Suppressor macrophage treated with lipopolysaccharide for 4 hours (primary cell): ENCODE measurements around the gene SMIM1.
A peak's percentile ranks its signal among the peaks of the same experiment; 100 is the strongest.

ENCODE experiments used
- DNase-seq: peaks from one replicate; pipeline ENCODE4 v3.0.0-alpha.2; 2020

Gene SMIM1

DNA sequence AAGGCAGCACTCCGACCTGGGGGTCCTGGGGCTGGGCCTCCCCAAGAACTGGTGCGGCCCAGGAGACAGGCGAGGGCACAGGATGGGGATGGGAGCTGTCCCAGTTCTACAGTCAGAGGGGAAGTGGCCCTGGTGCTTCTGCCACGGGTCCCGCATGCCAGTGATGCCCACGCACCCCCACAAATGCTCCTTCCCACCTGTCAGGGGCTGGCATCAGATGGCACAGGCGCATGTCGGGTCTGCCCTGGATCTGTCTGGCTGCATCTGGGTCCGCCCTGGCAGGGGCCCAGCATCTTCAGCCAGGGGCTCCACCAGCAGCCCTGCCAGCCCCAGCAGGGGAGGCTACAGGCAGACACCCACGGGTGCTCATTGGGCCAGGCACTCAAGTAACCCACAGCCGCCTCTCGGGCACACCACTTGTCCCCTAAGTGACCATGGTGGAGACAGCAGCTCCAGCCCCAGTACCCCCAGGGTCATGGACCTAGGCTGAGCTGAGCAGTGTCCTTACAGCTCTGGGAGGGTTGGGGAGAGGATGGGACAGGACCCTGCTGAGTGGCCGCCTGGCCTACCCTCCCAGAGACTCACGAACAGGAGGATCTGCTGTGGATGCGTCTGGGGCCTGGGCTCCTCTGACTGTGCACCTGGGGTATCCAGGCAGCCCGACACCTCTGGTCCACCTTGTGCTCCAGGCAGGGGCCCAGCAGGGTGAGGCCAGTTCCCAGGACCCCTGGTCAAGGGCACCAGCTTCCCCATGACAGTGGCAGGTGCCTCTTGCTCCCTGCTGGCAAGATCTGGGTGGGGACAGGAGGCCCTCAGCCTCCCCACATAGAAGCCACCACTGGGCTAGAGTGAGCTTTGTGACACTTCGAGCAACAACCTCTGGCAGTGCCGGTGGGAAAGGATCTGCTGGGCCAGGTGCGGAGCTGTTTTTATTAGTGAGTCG, 5.4 kb downstream of the SMIM1 start:
- DNase-seq, result no peak

DNA sequence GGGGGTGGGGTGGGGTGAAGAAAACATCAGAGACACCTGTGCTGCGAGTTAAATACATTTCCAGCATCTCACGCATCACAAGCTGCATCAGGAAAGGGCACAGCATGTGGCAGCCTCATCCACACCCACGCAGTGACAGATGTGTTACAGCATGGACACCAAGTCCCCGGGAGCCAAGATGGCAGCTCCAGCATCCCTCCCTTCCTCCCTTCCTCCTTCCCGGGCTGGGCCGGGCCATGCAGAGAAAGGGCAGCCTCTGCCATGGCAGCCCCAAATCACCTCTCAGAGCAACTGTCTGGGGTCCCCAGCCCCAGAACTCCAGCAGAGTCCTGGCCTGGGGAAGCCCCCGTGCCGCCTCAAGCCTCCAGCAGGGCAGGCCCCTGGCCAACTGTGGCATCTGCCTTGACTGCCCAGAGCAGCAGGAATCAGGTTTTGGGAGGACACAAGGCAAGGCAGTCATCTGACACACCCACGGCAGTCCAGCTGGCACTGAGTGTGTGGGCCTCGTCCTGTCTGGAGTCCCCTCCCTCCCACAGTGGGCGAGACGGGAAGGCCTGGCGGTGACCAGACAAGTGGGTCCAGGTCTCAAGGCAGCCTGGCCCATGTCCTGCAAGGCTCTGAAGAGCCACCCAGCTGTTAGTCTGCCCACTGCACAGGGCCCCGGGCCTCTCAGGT, 6.2 kb downstream of the SMIM1 start:
- no peak for DNase-seq

DNA sequence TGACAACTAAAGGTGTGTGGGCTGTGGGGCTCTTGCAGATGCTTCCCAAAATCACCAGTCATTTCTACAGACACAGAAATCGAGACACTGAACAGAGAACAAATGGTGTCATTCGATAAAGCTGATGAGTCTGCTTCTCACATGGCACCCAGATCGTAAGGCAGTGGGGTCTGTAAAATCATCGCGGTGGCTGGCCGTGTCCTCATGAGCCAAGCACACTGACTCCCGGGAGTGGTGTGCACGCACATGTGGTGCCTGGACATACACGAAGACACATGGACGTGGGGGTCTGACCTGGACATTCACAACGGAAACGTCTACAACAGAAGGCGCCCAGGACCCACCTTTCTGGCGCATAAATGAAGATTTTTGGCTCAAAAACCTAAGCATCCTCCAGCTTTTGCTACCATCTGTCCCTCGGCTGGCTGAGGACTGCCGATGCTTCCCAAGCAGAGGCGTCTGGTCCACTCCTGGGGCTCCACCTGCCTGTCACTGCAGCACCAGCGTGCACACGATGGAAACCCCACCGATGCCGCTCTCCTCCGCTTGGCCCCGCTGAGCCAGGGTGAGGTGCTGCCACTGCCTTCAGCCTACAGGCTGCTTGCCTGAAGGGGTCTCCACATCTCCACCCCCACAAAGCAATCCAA, 6.8 kb downstream of the SMIM1 start:
- no peak for DNase-seq

DNA sequence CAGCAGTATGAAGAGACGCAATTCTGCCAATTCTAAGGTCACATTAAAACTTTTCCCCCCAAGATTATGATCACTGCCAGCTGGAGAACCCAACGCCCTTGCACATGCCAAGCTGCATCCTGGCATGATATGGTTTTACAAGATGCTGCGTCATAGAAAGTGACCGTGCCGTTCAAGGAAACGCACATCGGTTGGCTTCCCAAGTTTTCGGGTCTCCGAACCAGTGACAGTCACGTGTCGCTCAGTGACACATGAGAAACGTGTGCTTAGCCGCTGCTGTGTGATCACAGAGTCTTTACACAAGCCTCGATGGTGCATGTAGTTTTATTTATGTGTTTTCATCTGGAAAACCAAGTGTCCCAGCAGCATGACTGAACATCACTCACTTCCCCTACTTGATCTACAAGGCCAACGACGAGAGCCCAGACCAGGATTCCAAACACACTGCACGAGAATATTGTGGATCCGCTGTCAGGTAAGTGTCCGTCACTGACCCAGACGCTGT, 7.4 kb downstream of the SMIM1 start:
- DNase-seq, result no peak

DNA sequence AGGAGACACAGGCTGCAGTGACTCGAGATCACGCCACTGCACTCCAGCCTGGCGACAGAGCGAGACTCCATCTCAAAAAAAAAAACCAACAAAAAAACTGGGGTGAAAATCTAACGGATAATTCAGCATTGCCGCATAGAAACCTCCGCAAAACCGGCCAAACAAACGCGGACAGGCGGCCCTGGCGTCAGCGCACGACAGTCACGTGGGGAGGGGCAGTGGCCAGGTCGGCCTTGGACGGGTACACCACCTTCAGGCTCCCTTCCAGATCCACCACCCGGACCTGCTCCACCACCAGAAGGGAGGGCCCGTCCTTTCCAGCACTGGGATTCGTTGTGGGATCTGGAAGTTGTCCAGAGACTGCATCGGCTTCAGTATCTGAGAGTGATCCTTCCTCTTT, 8.4 kb downstream of the SMIM1 start:
- no peak for DNase-seq

DNA sequence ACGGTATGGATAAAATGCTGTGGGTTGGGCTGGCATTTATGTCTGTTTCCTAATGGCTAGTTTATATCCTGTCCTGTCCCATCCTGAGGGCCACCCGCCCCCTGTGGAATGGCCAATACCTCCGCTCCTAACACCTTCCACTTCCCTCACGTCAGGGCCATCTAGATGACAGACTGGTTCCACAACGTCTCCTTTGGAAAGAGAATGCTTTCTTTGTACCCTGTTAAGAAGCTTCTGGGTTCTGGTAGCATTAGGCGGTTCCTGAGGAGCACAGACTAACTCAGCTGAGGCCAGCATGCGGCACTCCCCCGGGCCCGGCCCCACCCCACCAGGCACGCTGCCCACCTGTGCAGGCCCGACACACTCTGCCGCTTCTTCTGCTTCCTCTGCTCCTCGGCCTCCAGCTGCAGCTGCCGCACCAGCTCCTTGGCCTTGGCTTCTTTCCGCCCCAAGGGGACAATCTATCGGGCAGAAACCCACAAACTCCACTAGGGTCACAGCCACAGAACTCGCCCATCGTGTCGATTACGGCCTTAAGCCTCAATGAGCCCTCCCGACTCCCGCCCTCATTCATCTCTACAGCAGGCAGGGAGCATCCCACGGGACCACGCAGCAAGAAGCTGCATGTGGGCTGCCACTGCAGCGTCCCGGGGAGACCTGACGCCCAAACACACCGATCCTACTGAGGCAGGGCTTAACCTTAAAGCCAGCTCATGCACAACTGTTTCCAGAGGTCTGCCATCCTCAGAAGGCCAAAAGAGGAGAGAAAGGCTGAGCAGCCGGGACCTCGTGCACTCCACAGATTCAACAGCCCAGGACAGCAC, 11.3 kb downstream of the SMIM1 start:
- DNase-seq, result no peak

DNA sequence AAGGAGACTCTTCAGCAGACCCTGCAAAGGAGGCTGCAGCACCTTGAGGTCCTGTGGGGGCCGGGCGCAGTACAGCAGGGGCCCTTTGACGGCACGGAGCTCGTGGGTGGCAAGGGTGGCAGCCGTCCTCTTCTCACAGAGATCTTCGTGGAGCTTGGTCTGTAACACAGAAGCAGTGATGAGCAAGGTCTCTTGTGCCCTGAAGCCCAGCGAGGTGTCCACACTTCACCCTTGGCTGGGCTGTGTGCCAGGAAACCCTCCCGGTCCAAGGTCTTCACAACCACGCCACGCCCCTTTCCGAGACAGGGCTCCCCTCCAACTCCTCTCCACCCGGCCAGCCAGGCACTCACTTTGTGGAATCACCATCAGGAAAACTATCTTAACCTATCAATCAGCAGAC, 12.5 kb downstream of the SMIM1 start:
- DNase-seq, result no peak

DNA sequence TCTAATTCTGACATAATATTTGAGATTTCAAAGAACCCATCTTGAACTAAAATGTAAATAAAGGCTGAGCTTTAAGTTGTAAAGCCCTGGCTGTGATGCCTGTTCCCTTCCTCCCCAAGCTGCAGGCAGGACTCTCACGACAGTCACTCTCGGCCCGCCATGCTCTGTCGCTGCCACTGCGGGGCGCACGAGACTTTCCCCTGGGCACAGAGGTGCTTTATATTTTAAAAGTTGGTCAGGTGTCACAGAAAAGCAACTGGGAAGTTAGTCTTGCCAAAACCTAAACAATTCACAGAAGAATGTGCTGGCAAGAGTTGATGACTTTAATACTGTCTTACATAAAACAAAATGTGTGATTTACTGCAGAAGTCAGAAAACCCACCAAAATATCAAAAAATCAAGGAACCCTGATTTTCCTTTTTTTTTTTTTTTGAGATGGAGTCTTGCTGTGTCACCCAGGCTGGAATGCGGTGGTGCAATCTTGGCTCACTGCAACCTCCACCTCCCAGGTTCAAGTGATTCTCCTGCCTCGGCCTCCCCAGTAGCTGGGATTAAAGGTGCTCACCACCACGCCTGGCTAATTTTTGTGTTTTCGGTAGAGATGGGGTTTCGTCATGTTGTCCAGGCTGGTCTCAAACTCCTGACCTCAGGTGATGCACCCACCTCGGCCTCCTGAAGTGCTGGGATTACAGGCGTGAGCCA, 13.1 kb downstream of the SMIM1 start:
- no peak for DNase-seq

DNA sequence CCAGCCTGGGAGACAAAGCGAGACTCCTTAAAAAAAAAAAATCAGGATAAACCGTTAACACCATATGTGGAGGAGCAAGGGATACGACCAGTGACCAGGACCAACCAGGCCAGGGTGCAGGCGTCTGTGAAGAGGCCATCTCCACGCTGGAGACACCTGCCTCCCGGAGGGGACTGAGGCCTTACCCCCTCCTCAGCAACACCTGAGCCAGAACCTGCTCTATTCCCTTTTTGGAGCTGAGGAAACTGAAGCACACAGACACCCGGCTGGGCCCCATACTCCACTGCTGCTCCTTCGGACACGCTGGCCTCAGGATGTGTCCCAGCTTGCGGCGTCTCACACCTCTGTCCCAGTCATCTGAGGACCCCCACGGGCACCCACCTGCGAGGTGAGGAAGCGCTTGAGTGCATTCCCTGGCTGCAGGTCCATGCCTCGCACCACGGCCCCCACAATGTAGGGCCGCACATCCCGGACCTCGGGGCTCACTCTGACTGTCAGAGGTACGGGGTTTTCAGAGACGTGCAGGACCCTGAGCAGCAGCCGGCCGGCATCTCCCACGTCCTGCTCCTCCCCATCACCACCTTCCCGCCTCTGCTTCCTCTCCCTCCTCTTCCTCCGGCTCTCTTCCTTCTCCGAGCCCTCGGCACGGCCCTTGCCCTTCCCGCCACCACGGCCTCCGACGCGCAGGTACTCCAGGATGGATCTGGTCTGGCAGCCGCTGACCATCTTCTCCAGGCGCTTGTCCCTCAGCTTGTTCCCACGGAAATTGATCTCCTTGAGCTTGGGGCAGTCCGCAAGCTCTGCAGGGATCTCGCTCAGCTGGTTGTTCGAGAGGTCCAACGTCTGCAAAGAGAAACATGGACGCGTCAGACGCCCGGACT, 14.2 kb downstream of the SMIM1 start:
- no peak for DNase-seq

DNA sequence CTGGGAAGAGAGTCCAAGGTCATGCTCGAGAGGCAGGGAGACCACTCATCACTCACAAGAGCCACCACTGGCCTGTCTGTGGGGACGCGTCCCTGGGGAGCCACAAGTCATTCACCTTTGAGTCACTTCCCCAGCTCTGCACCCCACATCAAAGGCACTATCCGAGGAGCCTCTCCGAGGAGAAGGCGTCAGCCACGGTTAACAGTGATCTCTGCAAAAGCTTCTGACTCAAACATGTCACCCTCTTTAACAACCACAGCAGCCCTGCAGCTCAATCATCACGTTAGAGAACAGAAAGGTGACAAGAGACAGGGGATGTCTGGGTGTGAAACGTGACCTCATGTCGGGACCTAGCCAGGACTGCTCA, 14.8 kb downstream of the SMIM1 start:
- no peak for DNase-seq

DNA sequence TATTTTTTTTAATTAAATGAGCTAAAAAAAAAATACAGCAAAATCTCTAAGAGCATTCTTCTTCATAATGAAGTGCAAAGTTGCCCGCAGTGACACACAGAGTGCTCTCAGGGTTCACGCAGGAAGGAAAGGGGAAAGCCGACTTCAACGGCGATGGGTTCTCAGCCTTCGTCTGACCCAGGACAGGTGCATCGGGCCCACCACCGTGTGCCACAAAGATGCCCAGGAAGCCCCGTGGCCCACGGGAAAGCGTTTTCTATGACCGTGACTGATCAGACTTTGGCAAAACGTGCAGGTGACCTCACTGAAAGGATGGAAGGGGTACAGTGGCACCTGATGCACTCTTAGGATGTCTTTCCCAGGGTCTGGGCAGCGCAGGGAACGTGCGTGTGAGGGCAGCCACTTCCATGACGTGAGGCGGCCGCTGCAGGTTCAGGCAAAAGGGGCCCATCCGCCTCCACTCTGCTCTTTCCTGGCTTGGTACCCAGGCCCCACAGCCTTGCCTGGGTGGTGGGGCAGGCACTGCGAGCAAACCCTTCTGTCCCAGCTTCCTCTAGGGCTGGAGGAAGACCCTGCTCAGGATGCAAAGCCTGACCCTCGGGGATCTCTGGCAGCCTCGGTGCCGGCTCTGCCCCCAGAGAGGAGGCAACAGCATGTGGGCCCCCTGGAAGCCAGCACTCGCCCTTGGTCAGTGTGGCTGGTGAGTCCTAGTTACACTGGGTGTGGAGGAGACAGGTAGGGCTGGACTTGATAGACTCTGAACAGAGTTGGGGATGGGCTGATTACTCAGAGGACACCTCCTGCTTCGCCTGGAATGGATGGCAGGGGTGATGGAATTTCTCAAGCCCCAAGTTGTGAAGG, 15.4 kb downstream of the SMIM1 start:
- DNase-seq, result no peak

DNA sequence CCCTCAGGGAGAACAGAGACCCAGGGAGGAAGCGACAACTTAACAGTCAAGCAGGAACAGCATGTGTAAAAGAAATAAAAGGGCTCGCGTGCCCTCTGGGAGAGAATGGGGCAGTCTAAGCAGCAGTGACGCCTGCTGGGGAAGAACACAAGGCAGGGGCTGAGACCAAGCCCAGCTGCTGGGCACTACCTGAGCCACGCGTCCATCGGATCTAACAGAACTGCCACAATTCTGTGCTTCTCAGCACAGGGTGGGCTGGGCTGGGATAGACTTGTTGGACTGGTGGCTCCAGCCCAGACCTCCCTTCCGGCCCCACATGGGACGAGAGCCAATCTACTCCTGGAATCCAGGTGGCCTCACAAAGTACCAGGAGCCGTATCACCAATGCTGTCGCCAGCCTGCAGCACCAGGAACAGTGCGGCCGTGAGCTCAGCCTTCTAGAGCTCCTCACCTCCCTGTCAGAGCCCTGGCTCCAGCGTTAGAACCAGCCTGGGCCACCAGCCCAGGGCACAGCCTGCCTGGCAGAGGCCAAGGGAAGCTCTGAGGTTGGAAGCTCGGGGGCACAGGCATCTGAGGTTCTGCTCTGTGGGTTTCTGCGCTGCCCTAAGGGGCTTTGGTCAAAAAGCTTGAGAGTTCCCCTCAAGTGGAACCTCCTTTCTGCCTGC, 16.3 kb downstream of the SMIM1 start:
- DNase-seq, result no peak

DNA sequence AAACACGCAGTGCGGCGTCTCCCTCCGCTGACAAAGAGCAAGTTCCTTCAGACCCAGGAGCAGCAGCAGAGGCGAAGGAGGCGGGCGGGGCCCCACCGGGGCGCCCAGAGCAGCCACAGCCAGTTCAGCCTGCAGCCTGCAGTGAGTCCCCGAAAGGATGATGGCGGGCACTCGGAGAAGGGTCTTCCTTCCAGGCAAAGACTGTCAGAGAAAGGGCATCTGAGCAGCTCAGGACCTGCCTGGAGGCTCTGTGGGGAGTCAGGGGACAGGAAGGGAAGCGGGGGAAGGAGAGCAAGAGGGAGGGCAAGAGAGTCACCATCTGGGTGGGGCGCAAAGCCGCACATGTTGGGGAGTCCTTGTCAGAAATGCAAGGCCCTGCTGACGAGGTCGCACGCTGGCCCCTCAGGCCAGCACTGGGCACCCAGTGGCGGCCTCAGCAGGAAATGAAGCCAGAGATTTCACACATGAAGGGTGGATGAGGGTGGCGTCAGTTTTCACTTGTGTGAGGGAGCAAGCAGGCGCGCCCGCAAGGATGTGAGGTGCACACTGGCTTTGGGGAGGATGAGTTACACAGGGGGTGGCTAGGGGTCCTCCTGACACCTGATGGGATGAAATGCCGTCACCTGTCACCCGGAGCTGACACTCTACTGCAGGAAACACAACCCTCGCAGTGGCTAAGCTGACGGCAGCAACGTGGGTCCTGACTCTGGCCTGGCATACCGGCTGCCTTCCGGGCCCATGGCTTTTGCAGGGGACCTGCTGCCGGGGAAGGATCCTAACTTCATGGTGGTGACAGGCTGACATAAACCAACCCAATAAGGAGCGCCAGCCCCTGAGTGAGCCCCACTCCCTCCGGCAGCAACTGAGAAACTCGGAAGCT, 17.1 kb downstream of the SMIM1 start:
- no peak for DNase-seq

DNA sequence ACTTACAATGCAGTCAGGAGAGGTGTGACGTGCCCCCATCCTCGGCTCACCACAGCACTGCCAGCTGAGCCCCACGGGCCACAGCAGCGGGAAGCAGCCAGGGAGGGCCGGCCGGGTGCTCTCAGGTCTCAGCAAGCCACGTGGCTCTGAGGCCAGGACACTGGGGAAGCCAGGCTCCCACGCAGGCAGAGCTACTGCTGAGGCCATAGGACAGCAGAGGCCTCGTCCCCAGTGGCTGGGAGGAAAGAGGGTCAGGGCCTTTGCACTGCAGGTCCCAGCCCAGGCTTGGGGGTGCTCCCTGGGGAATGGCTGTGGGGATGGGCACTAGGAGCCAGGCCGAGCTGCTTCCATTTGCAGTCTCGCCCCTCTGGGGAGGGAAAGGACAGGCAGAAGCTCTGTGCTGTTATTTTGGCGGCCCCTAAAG, 18.0 kb downstream of the SMIM1 start:
- DNase-seq, result no peak

DNA sequence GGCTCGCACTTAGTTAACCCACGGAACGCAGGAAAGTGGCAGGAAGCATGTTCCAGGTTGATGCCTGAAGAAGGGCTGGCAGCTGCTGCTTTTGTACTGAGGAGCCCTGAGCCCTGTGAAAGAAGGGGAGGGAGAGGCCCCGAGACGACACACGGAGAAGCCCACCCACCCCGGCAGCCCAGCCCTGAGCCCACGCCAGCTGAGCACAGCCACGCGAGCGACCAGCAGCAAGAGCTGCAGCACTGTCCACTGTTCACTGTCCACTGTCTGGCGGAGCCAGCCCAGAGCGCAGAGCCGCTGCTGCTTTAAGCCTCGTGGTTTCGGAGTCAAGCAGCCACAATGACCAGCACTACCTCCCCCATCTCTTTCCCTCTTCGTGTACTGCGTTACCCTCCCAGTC, 18.4 kb downstream of the SMIM1 start:
- no peak for DNase-seq

DNA sequence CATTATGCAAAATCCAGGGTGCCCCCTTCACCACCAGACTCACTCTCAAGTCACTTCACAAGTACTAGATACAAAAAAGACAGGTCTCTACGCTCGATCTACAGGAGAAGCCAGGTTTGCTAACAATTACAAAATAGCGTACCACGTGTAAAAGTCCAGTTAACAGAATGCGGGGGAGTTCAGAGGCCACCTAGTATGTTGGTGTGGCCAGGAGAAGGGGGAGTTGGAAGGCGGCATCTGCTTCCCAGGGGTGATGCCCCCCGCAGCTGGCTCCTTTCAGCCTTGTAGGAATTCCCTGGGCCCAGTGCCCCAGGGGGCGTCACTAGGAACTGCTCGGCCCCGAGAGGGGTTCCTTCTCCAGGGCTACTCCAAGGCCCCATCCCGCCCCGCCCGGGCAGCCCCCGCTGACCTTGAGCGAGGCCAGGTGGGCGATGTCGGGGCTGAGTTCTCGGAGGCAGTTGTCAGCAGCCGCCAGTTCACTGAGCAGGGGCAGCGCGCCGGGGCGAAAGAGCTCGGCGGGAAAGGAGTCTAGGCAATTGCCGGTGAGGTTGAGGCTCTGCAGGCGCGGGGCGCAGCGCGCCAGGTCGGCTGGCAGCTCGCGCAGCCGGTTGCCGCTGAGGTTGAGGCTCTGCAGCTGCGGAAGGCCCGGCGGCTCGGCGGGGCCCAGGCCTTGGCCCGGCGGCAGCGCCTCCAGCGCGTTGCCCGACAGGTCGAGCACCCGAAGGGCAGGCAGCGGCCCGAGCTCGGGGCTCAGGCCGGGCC, 23.1 kb downstream of the SMIM1 start:
- no peak for DNase-seq

DNA sequence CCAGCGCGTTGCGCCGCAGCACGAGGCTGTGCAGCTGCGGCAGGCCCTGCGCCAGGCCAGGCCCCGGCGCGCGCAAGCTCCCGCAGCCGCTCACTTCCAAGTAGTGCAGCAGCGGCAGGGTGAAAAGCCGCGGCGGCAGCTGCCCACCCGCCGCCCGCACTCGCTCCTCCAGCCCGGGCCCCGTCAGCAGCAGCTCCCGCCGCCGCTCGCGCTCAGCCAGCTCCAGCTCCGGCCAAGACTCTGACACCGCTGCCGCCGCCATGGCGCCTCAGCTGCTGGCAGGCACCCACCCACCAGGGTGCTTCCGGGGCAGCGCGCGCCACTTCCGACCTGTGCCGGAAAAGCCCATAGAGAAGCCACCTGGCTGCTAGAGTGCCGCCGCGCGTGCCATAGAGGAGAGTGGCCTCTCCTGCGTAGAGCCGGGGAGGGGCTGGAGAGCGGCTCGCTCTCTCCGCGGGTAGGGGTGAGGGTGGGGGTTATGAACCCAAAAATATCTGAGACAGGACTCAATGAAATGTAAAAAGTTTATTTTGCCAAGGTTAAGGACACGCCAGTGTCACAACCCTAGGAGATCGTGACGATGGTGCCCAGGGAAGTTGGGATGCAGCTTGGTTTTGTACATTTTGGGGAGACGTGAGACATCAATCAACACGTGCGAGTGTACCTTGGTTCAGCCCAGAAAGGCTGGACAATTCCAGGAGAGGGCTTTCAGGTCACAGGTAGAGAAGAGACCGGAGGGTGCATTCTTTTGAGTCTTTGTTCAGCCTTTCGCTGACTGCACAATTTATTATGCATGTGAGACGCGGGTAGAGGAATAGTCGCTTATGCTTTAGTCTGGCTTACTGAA, 23.9 kb downstream of the SMIM1 start, which contains the start of gene LRRC47:
Gene LRRC47, minus strand, starts transcription at position 284 of the 847 bp plus-strand sequence. Its CDS starts 22 bp downstream, at position 262.
- peak; percentile 95 for DNase-seq
